GM18505 (cell line): ENCODE measurements around the gene AAMP.
A peak's percentile ranks its signal among the peaks of the same experiment; 100 is the strongest.

Experiments
- ATAC-seq: cut with Tn5 transposase; IDR thresholded peaks from one replicate; pipeline ENCODE4 v1.9.1; 2021; ENCODE audit not compliant: unreplicated experiment
- POLR2A ChIP-seq: IDR thresholded peaks from 4 replicates; pipeline ENCODE4 v1.6.1; 2011; ENCODE audit warnings: borderline replicate concordance; ENCODE audit not compliant: insufficient read depth, insufficient read length; ENCODE audit errors: extremely low read depth

Gene AAMP

DNA sequence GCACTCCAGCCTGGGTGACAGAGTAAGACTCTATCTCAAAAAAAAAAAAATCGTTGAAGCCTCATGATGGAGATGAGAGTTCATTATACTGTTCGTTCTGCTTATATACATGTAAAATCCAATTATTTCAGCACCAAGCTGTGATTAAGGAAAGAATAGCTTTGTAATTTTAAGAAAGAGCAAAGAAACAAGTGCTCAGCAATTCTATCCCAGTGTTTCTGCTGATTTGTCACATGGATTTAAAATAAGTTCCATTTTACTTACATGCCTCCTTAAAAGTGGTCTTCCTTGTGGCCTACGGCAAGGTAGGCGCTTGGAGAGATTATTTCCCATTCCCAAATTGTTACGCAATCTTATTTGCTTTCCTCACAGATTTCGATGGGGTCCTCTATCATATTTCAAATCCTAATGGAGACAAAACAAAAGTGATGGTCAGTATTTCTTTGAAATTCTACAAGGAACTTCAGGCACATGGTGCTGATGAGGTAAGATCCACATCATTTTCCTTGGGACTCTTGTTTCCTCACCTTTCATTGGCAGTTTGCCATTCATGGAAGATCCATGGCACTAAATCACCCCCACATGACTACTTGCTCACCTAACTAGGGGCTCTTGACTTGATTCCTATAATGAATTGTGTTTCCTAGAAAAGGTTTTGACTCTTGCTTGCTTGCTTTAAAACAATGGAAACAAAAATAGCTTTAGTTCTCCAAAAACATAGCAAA, 41.4 kb downstream of the AAMP start:
- no peak for TF ChIP-seq POLR2A
- ATAC-seq = no peak

- no peak for ATAC-seq
- no peak for TF ChIP-seq POLR2A
Observed at GRCh38 chr2:218226903-218227302, 43.0 kb downstream of the AAMP start.

GRCh38 chr2:218224186-218224585, 45.8 kb downstream of the AAMP start:
- no peak for ATAC-seq
- TF ChIP-seq POLR2A = no peak

GRCh38 chr2:218223046-218223445, 46.9 kb downstream of the AAMP start:
- no peak for ATAC-seq
- no peak for TF ChIP-seq POLR2A

- TF ChIP-seq POLR2A = no peak
- no peak for ATAC-seq
Observed at GRCh38 chr2:218221000-218221399, 48.9 kb downstream of the AAMP start.

GRCh38 chr2:218219934-218220333, 50.0 kb downstream of the AAMP start:
- no peak for TF ChIP-seq POLR2A
- ATAC-seq = no peak

- ATAC-seq = peak; percentile 29
- peak; percentile 73 for TF ChIP-seq POLR2A
Observed at GRCh38 chr2:218218268-218219185, 51.4 kb downstream of the AAMP start.

DNA sequence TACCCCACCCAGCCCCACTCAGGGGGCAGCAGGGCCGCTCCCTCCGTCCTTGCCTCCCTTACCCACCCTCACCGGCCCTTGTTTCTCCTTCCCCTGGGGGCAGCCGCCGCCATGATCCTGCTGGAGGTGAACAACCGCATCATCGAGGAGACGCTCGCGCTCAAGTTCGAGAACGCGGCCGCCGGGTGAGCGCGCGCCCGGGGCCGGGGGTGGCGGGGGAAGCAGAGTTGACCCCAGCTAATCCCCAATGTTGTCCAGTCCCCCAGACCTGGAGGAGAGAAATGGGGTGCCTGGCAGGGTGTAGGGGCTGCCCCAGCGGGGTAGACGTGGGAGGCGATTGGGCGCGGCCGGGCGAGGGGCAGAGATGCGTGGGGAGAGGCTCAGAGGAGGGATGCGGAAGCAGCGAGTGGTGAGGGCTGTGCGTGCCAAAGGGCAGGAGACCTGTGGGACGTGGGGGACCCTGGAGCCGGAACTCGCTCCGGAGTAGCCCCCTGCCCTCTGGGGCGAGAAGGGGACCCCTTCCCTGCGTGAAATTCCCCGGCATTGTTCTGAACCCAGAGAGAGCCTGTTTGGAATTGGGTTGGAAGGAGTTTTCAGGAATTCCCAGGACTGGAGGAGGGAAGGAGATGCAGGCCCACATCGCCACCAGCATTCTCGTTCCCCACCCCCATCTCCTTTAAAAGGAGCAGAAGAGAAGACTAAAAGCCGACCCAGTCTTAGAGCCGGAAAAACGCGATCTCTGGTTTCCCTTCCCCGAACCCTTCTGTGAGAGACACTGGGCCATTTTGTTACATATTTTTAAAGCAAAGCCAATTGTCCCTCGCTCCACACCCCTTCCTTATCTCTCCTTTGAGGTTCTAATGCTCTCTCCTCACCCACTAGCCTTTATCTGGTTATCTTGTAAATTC, 52.3 kb downstream of the AAMP start:
- peak; percentile 53 for TF ChIP-seq POLR2A
- ATAC-seq = peak; percentile 34

- ATAC-seq = peak; percentile 68
- peak; percentile 86 for TF ChIP-seq POLR2A
Observed at GRCh38 chr2:218216674-218217359, 53.1 kb downstream of the AAMP start, which contains the start of gene ARPC2. TSS of gene ARPC2 (plus strand) at chr2:218217189. CDS start at chr2:218217471, 282 bp downstream.

DNA sequence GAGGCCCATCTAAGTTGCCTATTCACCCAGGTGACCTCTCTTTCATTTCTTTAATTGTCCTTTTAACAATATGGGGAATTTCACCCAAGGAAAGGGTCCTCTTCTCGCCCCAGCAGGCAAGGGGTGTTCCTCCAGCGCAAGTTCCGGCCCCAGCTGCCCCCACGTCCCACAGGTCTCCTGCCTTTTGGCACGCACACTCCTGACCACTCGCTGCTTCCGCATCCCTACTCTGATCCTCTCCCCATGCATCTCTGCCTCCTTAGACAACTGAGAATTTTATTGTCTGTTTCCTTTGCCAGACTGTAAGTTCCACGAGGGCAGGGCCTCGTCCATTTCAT, 53.6 kb downstream of the AAMP start:
- no peak for TF ChIP-seq POLR2A
- ATAC-seq = no peak
